GM21737 (cell line): ENCODE data around the gene ZNF275.
"Not testable (repeated sequence)": the region's sequence is repeated elsewhere in the genome, so short reads cannot be mapped to it uniquely, and the experiment has no call there.

Experiments
- ATAC-seq: cut with Tn5 transposase; IDR thresholded peaks from one replicate; pipeline ENCODE4 v1.9.1; 2021; ENCODE audit warnings: mild to moderate bottlenecking, moderate library complexity; ENCODE audit not compliant: unreplicated experiment

The ZNF275 gene

DNA sequence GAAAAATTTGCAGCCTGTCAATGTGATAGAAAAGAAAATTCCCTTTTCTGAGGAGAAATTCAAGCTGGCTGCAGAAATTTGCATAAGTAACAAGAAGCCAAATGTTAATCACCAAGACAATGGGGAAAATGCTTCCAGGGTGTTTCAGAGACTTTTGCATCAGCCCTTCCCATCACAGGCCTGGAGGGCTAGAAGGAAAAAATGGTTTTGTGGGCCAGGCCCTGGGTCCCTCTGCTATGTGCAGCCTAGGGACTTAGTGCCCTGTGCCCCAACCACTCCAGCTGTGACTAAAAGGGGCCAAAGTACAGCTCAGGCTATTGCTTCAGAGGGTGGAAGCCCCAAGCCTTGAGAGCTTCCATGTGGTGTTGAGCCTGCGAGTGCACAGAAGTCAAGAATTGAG is 23.9 kb downstream of the ZNF275 start:
- ATAC-seq = no peak

DNA sequence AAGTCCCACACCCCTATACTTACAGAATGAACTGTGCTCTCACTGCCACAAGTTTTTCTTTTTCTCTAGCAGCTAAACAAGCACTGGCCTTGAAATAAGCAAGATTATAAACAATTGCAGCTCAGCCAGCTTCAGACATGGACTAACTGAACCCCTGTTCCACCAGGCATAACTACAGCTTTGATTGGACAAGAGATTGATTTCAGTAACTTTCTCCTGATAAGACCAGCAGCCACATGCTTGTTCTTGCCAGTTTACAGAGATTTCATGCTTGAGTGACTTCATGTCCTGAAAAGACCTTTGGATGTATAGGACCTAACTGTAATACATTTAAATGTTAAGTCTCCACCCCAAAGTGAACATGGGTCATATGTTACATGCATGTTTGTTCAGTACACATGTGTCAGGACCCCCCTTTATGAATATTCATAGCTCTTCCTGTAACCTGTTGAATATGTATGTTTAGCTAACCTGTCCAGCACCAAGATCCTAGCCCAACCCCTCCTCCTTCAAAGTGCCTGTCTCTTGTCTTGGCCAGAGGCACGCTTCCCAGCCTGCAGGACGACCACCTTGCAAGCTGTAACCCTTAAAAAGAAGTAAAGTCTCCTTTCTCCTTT is 27.9 kb downstream of the ZNF275 start:
- ATAC-seq = no peak

DNA sequence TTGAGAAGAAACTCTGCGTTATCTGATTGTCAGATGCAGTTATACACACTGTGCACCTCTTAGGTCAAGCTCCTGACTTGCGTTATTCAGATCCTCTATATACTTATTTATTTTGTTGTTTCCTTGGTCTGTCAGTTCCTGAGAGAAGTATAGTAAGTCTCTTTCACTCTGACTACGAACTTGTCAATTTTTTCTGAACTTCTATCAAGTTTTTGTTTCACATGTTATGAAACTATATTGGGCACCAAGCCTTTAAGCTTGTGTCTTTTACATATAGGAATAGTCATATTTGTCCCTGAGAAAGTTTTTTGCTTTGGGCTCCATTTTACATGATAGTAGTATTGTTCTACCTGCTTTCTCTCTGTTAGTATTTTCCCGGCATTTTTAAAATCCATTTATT is 31.7 kb downstream of the ZNF275 start:
- ATAC-seq = no peak

DNA sequence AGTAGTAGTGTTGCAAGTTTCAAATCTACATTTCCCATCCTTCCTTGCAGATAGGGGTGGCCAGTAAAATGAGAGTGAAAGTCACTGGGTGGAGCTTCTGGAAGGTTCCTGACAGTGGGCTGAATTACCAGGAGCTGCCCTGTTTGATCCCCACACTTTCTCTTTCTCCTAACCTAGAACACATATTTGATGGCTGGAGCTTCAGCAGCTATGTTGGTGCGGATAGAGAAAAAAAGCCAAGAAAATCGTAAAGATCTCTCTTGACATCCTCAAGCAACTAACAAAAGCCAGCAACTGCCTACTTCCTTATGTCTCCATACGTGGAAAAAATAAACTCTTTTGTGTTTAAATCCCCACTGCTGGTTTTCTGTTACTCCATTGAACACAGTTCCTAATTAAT is 32.2 kb downstream of the ZNF275 start:
- no peak for ATAC-seq

DNA sequence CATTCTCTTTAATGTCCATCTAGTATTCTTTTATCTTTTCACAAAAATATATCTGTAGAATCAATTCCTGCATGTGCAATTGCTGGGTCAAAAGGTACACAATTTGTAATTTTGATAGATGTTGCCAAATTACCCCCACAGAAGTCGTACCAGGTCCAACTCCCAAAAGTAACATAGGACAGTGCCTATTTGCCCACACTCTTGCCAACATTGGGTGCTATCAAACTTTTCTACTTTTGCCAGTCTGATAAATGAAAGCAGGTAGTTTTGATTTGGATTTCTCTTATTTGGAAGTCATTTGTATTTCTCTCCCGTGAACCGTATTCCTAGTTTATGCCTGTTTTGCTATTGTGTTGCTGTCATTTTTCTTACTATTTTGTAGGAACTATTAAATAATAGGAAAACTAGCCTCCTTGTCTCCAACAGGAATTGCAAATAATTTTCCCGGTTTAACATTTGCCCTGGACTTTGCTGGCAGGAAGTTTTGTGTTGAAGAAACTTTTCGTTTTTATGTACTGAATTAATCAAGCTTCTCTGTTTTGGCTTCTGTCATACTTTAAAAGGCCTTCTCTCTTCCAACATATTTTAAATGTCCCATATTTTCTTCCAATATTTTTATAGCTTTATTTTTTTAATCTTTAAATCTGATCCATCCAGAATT is 33.1 kb downstream of the ZNF275 start:
- no peak for ATAC-seq

DNA sequence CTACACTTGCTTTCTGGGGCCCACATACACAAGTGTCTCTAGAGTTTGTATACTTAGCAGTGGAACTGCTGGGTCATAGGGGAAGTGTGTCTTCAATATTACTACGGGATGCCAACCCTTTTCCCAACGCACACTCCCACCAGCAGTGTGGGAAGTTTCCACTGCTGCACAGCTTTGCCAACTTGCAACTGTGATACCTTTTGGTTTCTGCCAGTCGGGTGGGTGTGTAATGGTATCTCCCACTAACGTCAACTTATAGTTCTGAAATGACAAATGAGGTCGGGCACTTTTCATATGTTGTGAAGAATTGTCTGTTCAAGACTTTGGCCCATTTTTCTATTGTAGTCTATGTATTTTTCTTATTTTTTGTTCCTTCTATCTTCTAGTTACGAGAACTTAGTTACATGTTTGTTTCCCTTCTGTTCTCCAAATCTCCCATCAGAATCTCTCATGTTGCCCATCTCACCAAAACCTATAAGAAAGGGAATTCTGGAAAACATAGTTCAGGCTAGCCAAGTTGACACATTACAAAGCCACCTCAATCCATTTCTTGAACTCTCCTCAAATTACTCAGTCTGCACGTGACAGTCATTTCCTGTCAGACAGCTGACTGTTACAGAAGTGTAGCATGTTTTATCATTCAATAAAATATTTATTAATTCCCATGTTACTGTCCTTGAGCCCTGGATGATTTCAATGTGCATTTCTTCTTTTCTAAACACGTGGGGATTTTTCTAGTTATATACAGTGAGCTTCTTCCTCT is 36.5 kb downstream of the ZNF275 start:
- no peak for ATAC-seq

DNA sequence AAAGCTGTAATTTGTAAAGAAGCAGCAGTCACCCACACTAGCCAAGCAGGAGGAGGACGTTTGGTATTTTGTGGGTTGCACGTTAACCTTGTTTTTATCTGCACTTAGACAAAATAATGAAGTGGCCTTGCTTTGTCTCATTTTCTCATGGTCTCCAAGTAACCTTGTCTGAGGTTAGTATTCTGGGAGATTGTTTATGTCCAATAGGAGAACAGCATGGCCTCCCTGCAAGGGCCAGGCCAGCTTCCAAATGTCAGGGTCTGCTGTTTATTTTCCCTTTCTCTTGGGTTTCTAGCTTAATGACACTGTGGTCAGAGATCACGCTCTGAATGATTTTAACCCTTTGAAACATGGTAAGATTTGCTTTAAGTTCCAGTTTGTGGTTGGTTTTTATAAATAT is 37.3 kb downstream of the ZNF275 start:
- no peak for ATAC-seq

DNA sequence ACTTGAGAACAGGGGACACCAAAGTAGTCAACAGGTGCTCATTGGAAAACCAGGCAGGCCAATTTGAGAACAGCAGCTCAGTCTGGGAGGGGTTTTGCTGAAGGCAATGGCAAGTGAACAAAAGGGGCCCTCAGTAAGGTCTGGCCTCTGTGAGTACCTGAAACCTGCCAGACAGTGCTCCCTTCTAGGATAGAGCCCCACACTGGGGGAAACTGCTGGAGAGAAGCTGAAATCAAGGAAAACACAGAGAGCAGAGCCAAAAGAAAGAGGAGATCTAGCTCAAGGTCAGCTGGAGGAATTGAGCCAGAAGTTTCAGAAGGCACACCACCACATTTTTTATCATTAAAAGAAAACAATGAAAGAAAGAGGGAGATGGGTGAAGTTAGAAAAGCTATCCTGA is 39.0 kb downstream of the ZNF275 start:
- no peak for ATAC-seq

DNA sequence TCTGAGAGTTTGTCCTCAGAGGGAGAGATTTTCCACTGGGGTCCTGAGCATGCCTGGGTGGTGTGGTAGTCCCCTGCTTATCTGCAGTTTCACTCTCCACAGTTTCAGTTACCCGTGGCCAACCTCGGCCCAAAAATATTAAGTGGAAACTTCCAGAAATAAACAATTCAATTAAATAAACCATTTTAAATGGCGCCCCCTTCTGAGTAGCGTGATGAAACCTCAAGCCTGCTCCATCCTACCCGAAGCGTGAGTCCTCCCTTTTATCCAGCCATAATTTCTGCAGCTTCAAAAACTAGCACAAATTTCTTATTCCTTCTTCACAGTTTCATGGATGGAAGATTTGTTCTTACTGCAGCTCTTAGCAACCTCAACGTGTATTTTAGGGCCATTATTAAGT is 40.5 kb downstream of the ZNF275 start:
- ATAC-seq = no peak

DNA sequence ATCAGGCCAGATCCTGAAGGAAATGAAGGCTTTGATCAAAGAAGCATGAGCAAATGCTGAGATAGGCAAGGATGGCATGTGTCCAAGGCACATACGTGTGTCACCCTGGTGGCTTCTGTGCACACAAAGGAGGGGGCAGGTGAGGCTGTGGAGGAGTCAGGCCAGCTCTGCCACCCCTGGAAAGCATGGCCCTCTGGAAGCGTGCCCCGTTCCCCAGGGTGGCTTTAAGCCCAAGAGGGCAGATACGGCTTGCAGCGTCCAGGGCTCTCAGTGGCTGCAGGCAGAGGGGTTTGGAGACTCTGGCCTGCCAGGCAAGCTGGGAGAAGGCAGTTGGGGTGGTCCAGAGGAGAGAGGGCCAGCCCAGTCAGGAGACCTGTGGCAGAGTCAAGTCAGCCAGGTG is 41.6 kb downstream of the ZNF275 start:
- ATAC-seq = no peak

DNA sequence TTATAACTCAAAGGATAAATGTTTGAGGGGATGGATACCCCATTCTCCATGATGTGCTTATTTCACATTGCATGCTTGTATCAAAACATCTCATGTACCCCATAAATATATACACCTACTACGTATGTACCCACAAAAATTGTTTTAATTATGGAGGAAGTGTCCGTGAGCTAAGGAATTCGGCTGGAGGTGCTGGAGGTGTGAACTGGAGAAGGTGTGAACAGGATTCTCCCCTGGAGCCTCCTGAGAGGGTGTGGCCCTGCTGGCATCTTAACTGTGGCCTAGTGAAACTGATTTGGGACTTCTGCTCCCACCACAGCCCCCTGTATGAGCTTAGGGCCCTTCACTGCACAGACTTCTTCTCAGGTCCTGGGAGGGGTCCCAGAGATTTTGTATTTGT is 43.8 kb downstream of the ZNF275 start:
- ATAC-seq = no peak

DNA sequence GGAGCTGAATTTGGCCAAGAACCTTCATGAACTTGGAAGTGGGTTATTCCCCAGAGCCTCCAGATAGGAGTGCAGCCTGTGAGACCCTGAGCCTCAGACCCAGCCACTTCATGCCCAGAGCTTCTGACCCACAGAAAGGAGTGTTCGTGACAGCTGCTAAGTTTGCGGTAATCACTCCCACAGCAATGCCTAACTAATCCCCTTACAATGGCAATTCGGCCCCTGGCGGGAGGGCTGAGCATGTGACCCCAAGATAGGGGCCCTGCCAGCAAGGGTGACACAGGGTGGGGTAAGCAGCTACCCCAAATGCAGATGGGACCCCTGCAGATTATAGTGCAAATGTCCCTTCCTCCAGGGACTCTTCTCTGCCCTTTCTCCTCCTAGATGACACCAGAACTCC is 44.7 kb downstream of the ZNF275 start:
- ATAC-seq = no peak

DNA sequence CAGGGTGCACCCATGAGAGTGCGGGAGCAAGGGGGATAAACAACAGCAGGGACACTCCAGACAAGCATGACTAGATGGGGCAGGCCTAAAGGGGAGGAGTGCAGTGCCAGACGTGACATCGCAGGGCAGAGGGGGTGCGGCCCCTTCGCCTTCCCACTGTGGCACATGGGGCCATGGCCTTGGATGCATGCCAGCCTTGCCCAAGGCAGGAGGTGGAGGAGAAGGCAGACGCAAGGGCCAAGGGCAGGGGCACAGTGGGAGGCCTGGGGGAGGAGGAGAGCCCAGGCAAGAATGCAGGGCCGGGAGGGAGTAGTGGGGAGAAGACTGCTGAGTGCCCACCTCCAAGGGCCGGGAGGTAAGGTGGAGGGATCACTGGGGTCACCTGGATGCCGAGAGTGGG is 45.6 kb downstream of the ZNF275 start:
- ATAC-seq = no peak

DNA sequence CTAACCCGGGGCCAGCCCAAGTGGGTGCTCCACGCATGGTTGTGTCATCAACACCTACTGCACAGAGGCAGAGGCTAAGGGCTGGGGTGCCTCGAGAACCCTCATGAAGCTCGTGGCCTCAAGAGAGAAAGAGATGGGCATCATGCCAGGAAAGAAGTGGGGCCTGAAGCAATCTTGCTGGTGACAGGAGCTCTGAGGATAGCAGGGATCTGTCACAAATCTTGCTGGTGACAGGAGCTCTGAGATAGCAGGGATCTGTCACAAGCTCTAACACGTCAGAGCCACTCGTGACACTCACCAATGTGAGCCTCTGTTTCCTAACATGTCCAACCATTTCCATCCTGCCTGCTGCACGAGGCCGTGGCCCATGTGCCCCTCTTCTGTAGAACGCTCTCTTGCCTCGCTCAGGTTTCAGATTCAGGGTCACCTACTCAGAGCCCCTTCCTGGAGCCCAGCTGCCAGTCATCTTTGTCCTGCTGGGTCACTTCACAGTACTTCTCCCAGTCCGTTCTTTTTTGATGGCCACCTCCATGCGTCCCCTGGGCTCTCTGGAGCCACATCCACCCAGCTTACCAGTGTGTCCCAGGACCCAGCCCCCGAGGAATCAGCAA is 46.1 kb downstream of the ZNF275 start:
- no peak for ATAC-seq

DNA sequence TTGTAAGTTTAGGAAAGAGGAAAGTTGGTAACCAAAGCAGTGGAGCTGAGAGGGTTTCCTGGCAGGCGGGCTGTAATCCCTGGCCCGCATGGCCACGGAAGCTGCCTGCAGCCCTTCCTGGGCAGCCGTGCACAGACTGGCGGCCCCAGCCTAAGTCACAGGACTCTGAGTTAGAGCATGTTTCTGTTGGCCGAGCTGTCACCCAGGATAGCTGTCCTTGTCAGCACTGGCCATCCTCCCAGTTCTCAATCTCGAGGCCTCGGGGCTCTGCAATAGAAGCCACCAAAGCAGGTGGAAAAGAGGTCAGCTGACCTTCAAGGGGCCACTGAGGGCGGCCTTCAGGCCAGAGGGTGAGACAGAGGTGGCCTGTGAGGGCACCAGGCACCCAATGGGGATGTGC is 46.7 kb downstream of the ZNF275 start:
- no peak for ATAC-seq

DNA sequence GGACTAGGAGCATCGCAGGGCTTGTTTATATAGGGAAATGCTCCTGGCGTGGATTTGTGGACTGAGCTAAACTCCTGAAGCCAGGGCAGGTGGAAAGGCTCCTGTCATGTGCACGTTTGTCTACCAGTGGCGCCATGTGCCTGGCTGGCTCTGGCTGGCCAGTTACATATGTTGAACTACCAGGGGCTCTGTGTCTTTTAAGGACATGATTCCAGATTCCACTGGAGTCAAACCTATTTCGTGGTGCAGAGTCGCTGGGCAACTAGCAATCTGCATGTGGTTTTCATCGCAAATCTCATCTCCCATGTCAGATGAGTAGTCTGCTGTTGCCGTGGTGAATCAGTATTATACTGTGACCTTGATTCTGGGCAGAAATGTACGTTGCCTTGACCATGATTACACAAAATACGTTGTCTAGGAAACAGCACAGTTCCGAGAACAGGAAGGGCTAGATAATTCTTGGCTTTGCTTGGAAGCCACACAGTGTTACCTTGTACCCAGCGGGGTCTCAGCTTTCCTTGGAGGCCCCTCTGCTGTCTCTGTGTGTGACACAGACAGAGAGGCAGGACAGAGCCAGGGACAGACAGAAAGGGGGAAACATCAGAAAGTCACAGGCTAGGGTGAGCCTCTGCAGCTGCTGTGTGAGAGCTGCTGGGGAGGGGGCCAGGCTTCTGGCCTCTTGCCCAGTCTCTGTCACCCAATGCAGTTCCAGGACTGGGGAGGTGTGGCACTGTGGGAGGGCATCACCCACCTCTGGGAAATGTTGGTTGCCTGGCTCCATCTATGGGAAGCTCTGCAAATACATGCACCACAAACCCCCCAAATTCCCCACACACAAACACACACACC is 48.0 kb downstream of the ZNF275 start:
- ATAC-seq = no peak

DNA sequence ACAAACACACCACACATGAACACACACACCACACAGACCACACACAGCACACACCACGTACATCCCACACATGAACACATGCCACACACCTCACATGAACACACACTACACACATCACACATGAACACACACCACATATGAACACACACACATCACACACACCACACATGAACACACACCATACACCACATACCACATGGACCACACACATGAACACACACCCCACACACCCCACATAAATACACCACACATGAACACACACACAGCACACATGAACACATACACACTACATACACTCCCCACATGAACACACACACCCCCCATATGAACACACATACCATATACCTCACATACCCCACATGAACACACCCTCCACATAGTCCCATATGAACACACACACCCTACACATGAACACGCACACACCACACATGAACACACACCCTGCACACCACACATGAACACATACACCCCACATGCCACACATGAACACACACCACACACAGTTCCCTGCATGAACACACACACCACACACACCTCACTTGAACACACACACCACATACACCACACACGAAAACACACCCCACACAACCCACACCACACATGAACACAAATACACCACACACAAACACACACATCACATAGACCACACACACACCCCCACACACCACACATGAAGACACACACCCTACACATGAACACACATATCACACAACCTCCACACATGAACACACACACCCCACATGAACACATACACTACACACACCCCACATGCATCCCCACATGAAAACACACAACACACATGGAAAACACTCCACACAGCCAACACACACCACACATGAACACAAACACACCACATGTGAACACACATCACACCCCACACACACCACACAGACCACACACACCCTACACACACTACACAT is 48.9 kb downstream of the ZNF275 start:
- ATAC-seq = no peak

DNA sequence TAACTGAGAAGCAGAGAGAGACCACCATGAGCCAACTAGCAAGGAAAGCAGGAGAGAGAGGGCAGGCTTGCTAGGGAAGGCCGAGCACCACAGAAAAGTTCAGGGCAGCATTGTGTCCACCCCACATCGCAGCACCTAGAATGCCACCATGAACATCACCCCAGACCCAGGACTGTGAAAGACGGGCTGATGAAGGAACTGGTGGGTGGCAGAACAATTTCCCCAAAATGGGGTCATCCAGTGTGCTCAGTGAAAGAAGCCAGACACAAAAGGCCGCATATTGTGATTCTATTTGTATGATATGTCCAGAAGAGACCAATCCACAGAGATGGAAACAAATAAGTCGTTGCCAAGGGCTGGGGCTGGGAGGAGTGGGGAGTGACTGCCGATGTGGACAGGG is 50.4 kb downstream of the ZNF275 start:
- ATAC-seq = no peak

DNA sequence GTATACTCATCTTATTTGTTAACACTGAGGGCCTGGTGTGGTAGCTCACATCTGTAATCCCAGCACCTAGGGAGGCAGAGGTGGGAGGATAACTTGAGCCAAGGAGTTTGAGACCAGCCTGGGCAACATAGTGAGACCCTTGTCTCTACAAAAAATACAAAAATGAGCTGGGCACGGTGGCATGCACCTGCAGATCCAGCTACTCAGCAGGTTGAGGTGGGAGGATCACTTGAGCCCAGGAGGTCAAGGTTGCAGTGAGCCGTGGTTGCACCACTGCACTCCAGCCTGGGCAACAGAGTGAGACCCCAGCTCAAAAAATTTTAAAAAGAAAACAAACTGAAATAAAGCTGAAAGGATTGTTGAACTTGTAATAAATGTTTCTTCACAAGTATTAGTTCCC is 51.0 kb downstream of the ZNF275 start:
- ATAC-seq = not testable (repeated sequence)

DNA sequence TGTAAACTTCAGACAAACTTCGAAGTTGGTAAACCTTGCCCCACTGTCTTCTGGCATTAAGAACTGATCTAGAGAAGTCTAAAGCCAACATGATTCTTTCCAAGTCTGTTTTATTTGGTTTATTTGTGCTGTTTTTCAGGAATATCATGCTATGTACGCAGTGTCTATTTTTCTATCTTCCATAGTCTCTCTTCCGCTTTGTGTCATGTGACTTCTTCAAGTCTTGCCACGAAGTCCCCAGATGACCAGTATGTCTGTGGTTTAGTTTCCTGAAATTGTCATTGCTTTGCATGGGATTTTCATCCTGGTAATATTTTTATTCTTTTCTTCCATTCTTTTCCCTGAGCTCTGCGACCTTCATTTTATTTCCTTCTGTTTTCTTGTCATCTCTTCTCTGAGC is 52.1 kb downstream of the ZNF275 start:
- no peak for ATAC-seq
